GM12865 (cell line): ENCODE data around the gene ALG6.
A peak's percentile ranks its signal among the peaks of the same experiment; 100 is the strongest.

Source experiments
- DNase-seq: peaks from one replicate; pipeline ENCODE4 v3.0.0; 2010; ENCODE audit warnings: low read depth
- H3K4me3 ChIP-seq: 2 replicates; pipeline ENCODE4 v1.5.1; 2011; ENCODE audit warnings: mild to moderate bottlenecking, low read depth, low read length, control low read depth
- TF ChIP-seq, protein P1 (sequence below): IDR thresholded peaks from 2 replicates; pipeline ENCODE4 v1.5.1; 2011; ENCODE audit warnings: low read length, control low read depth, low read depth, inconsistent platforms; ENCODE audit not compliant: insufficient read depth; ENCODE audit errors: missing control alignments

ALG6 gene

GRCh38 chr1:63367215-63368103, at the start of gene ALG6:
ALG6 (plus strand) TSS chr1:63367627; CDS start chr1:63370978, 3,351 bp downstream.
- peak within 1 kb of the TSS; percentile 91 for H3K4me3 ChIP-seq
- TF ChIP-seq, protein P1, sequence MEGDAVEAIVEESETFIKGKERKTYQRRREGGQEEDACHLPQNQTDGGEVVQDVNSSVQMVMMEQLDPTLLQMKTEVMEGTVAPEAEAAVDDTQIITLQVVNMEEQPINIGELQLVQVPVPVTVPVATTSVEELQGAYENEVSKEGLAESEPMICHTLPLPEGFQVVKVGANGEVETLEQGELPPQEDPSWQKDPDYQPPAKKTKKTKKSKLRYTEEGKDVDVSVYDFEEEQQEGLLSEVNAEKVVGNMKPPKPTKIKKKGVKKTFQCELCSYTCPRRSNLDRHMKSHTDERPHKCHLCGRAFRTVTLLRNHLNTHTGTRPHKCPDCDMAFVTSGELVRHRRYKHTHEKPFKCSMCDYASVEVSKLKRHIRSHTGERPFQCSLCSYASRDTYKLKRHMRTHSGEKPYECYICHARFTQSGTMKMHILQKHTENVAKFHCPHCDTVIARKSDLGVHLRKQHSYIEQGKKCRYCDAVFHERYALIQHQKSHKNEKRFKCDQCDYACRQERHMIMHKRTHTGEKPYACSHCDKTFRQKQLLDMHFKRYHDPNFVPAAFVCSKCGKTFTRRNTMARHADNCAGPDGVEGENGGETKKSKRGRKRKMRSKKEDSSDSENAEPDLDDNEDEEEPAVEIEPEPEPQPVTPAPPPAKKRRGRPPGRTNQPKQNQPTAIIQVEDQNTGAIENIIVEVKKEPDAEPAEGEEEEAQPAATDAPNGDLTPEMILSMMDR, result peak; percentile 4
- DNase-seq, result peak; percentile 96

DNA sequence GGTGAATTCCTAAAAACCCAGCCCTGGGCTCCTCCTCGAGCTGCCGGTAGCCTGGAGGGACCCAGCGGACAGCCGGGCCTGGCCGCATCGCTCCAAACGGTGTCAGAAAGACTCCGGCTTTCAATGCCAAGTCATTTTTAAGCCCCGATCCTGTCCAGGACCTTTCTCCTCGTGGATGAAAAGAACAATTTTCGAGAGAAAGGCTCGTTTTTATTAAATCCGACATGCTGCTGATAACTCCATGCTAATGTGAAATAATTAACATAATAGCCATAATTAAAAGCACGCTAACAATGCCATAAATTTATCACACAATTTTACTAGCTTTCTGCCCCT, 49.6 kb upstream of the ALG6 start:
- no peak for DNase-seq
- TF ChIP-seq, protein P1, result no peak

GRCh38 chr1:63318201-63318979, 49.0 kb upstream of the ALG6 start:
- H3K4me3 ChIP-seq, result no peak overlapping the region
- no peak for DNase-seq
- TF ChIP-seq, protein P1, result no peak

More for the DNA sequence above, 49.6 kb upstream of the ALG6 start:
- H3K4me3 ChIP-seq, result peak overlapping the region; percentile 64

DNA sequence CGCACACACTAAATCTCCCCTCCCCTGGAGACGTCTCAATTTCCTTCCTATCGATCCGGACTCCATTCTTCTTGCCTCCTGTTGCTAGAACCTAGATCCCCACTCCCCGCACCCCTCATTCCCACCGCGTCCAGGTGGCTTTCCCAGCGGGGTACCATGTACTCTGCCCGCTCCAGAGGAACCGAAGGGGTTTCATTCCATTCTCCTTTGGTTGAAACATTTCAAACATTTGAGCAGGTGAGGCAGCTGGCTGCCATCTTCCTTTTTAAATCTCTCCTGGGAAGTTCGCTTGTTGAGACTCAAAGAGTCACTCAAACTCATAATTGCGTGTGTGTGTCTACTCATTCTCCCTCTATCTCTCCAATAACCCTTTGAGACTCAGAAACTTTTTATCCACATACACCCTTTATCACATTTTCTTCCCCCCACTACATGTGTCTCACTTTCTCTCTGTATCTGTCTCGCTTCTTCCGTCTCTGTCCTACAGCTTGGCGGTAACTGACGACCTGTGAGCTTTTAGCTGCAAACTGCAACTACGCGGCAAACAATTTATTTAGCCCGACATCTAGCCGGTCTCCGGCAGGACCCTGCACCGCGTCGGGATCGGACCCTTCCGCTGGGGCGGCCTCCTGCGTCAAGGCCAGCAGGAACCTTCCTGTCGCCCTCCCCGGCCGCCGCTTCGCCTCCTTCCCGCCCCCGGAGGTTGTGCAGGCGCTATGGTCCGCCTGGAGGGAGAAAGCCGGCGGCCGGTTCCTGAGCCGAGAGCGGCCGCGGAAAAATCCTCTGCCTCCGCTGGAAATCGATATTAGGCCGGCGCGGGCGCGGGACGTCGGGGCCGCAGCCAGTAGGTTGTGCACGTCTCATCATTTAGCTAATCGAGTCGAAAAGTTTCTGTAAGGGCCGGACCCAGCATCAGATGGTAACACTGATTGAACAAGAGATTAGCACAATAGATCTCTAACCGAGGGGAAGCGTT, 48.1 kb upstream of the ALG6 start:
- H3K4me3 ChIP-seq, result no peak overlapping the region
- TF ChIP-seq, protein P1, result no peak
- DNase-seq, result no peak

DNA sequence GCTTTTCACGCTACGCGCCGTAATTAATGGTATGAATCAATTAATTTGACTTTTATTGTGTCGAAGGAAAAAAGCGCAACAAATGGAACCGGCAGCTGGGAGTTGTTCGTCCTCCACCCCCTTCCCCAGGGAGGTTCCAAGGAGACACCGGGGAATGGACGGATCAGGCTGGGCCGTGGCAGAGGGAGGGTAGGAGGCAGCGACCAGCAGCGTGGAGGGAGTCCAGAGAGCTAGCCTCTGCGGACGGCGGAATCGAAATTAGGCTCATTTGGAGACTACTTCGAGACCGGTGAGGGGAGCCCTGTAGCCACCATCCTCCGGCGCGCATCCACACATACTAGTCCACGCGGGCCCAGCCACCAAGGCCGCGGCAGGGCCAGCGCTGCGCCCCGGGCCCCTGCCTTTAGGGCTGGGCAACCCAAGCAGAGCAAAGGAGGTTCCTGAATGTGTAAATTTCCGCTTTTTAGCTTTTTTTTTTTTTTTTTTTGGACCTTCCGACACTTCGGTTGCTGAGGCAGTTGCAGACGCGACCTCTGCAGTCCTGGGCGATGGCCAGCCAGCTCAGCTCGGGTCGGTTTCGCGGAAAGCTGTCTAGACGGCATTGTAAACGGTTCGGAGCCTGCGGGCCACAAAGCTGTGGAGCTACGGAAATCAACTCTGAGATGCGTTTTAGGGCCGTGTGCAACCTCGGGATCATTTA, 47.3 kb upstream of the ALG6 start:
- DNase-seq, result no peak
- TF ChIP-seq, protein P1, result no peak
- no peak overlapping the region for H3K4me3 ChIP-seq
